ENCODE measurements around the gene CD247.

DNA sequence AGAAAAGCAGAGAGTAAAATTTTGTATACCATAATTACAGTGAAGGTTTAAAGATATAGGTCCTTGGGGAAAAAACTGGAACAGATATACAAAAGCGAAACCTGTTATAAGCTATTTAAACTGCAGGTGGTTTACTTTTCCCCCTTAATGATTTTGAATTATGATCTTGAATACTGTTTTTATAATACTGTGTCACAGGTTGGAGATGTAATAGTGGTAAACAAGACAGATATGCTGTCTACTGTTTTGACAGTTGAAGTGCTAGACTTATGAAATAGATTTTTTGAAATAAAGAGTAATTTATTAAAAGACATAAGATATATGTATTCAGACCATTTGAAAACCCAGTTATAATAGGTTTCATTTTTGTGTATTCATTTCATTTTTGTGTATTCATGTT, 129.4 kb downstream of the CD247 start:
- TF ChIP-seq HCFC1 (IDR thresholded peaks at IDR 0.05; ENCODE audit: low read depth, low read length) (no peak), ZNF766 (CRISPR knock-in tag; IDR thresholded peaks at IDR 0.05; ENCODE audit: borderline replicate concordance) (no peak), ZNF263 (CRISPR knock-in tag; IDR thresholded peaks at IDR 0.05) (no peak), ZNF235 (CRISPR knock-in tag; IDR thresholded peaks at IDR 0.05; ENCODE audit: borderline replicate concordance) (no peak), ATF5 (CRISPR knock-in tag; IDR thresholded peaks at IDR 0.05; ENCODE audit: low read depth) (no peak), ZNF335 (CRISPR knock-in tag; IDR thresholded peaks at IDR 0.05) (no peak), PHF21A (CRISPR knock-in tag; IDR thresholded peaks at IDR 0.05) (no peak), ZNF510 (CRISPR knock-in tag; IDR thresholded peaks at IDR 0.05; ENCODE audit: low read depth) (no peak), CTCF (CRISPR knock-in tag; IDR thresholded peaks at IDR 0.05) (no peak), EZH2 (conservative IDR thresholded peaks at IDR 0.05; ENCODE audit: low read depth, low read length) (no peak), XRCC5 (optimal IDR thresholded peaks at IDR 0.05; ENCODE audit: low read length) (no peak), POLR2A (IDR thresholded peaks at IDR 0.05; ENCODE audit: insufficient read depth in 1 of 2, low read depth in 2 of 2, low read length in 2 of 2) (no peak)
- TF ChIP-seq, protein P1, sequence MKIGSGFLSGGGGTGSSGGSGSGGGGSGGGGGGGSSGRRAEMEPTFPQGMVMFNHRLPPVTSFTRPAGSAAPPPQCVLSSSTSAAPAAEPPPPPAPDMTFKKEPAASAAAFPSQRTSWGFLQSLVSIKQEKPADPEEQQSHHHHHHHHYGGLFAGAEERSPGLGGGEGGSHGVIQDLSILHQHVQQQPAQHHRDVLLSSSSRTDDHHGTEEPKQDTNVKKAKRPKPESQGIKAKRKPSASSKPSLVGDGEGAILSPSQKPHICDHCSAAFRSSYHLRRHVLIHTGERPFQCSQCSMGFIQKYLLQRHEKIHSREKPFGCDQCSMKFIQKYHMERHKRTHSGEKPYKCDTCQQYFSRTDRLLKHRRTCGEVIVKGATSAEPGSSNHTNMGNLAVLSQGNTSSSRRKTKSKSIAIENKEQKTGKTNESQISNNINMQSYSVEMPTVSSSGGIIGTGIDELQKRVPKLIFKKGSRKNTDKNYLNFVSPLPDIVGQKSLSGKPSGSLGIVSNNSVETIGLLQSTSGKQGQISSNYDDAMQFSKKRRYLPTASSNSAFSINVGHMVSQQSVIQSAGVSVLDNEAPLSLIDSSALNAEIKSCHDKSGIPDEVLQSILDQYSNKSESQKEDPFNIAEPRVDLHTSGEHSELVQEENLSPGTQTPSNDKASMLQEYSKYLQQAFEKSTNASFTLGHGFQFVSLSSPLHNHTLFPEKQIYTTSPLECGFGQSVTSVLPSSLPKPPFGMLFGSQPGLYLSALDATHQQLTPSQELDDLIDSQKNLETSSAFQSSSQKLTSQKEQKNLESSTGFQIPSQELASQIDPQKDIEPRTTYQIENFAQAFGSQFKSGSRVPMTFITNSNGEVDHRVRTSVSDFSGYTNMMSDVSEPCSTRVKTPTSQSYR (CRISPR knock-in tag; IDR thresholded peaks at IDR 0.05; ENCODE audit: borderline replicate concordance): no peak
- TF ChIP-seq, protein P2, sequence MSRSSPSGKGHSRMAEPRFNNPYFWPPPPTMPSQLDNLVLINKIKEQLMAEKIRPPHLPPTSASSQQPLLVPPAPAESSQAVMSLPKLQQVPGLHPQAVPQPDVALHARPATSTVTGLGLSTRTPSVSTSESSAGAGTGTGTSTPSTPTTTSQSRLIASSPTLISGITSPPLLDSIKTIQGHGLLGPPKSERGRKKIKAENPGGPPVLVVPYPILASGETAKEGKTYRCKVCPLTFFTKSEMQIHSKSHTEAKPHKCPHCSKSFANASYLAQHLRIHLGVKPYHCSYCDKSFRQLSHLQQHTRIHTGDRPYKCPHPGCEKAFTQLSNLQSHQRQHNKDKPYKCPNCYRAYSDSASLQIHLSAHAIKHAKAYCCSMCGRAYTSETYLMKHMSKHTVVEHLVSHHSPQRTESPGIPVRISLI (CRISPR knock-in tag; IDR thresholded peaks at IDR 0.05; ENCODE audit: borderline replicate concordance): no peak
